Left renal pelvis (tissue), 4 donors: ENCODE results near the gene PCBP2. TPM values are rescaled to one million over a fixed set of nuclear protein-coding genes. Genes with fewer than 3 reads are reported as not detected.

Experiments
- DNase-seq, 4 donors: peaks; one replicate each; pipeline ENCODE4 v3.0.0-alpha.2; 2013; ENCODE audit warnings: low read depth in 4 of 4, low spot score in 3 of 4
- polyA plus RNA-seq, 4 donors: library from polyadenylated mRNA; unstranded; fragments of 120-200 nt; gene quantifications; one replicate each; pipeline ENCODE4 v1.2.1, GENCODE V29; 2013; ENCODE audit not compliant: insufficient read length in 4 of 4

Gene PCBP2
- polyA plus RNA-seq, 4 donors = 796 to 1,179 (median 1,079) TPM

- DNase-seq = peak in 2 of 4 donors; percentile 35 to 44
Observed at GRCh38 chr12:53489242-53489864, 37.5 kb downstream of the PCBP2 start.

- DNase-seq = no peak
Observed at GRCh38 chr12:53492188-53492587, 40.3 kb downstream of the PCBP2 start.

- DNase-seq = peak; percentile 92 to 93 (median 93)
Observed at GRCh38 chr12:53492830-53493609, 41.1 kb downstream of the PCBP2 start.

GRCh38 chr12:53493610-53494391 lies 41.9 kb downstream of the PCBP2 start:
- no peak for DNase-seq

- peak in 2 of 4 donors; percentile 45 to 46 for DNase-seq
Observed at GRCh38 chr12:53495903-53496751, 44.2 kb downstream of the PCBP2 start.

- no peak for DNase-seq
Observed at GRCh38 chr12:53496752-53497032, 44.8 kb downstream of the PCBP2 start.

GRCh38 chr12:53497461-53497860 lies 45.6 kb downstream of the PCBP2 start:
- no peak for DNase-seq

- no peak for DNase-seq
Observed at GRCh38 chr12:53498235-53498630, 46.3 kb downstream of the PCBP2 start.

- peak in 1 of 4 donors; percentile 42 for DNase-seq
Observed at GRCh38 chr12:53499266-53500141, 47.6 kb downstream of the PCBP2 start, which contains the start of gene MAP3K12. Gene MAP3K12, minus strand, starts transcription at chr12:53499458. Its CDS starts 12,067 bp downstream, at chr12:53487391.

- DNase-seq = no peak
Observed at GRCh38 chr12:53500142-53500775, 48.4 kb downstream of the PCBP2 start.

GRCh38 chr12:53500776-53501614 lies 49.1 kb downstream of the PCBP2 start, which contains the start of gene TARBP2:
Gene TARBP2, plus strand, starts transcription at chr12:53501283. Its CDS starts 126 bp downstream, at chr12:53501409.
- peak; percentile 96 to 99 (median 98) for DNase-seq

- no peak for DNase-seq
Observed at GRCh38 chr12:53501615-53502181, 49.8 kb downstream of the PCBP2 start.

- DNase-seq = no peak
Observed at GRCh38 chr12:53502331-53502730, 50.4 kb downstream of the PCBP2 start.

GRCh38 chr12:53502983-53503728 lies 51.3 kb downstream of the PCBP2 start:
- no peak for DNase-seq

GRCh38 chr12:53504004-53504920 lies 52.4 kb downstream of the PCBP2 start:
- no peak for DNase-seq

GRCh38 chr12:53505086-53505485 lies 53.2 kb downstream of the PCBP2 start:
- DNase-seq = no peak
